KBM-7 (cell line): ENCODE data around the gene KLRC4.
"Not testable (repeated sequence)": the region's sequence is repeated elsewhere in the genome, so short reads cannot be mapped to it uniquely, and the experiment has no call there.

Source experiments
- DNase-seq: peaks from one replicate; pipeline ENCODE4 v3.0.0-alpha.2; 2015
- in situ Hi-C: fragments of 300-500 bp; cut with MboI; formaldehyde crosslinking; loops from 2 replicates; pipeline ENCODE4 v1.14.3; 2020; ENCODE audit warnings: low sequenced_read_pairs, low pct_unique_long_range_greater_than_20kb, mixed read lengths

KLRC4 gene

DNA sequence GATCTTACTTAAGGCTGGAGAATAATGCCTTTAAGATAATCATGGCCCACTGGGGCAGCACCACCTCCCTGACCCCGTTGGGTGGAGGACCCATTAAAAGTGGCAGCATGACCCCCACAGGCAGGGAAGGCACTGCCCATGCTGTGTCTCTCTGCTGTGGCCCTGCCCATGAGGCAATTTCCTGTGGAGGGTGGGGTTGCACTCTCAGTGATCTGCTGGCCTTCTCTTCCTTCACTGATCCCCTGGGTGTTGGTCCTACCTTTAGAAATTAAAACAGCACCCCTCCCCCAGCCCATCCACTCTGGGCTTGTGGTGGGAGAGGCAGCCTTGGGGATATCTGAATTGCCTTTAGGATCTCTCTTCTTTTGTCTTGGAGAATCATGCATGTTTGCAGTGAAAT lies 37.0 kb downstream of the KLRC4 start:
- in situ Hi-C loops: no loop called here
- DNase-seq: peak; percentile 30

DNA sequence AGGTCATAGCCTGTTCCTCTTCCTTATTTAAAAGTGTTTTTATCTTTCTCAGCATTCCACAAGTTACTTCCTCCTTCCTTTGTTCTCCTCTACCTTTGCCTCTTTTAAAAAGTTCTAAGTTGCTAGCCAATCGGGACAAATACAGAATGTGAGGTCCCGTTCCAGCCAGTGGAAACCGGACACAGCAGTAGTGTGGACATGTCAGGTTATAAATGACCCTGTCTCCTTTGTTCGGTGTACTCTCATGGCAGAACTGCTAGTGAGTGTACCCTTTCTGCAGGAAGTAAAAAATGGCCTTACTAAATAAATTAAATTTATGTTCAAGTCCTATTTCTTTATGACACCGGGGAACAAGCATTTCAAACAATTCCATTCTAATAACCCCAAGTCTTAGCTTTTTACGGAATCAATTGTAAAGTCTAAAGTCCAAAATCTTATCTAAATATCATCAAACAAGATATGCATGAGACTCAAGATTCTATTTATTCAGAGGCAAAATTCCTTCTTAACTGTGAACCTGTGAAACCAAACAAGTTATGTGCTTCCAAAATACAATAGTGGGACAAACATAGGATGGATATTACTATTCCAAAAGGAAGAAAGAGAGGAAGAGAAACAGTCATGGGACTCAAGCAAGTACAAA lies 37.5 kb downstream of the KLRC4 start:
- in situ Hi-C loops: not testable (repeated sequence)
- DNase-seq: peak; percentile 43

DNA sequence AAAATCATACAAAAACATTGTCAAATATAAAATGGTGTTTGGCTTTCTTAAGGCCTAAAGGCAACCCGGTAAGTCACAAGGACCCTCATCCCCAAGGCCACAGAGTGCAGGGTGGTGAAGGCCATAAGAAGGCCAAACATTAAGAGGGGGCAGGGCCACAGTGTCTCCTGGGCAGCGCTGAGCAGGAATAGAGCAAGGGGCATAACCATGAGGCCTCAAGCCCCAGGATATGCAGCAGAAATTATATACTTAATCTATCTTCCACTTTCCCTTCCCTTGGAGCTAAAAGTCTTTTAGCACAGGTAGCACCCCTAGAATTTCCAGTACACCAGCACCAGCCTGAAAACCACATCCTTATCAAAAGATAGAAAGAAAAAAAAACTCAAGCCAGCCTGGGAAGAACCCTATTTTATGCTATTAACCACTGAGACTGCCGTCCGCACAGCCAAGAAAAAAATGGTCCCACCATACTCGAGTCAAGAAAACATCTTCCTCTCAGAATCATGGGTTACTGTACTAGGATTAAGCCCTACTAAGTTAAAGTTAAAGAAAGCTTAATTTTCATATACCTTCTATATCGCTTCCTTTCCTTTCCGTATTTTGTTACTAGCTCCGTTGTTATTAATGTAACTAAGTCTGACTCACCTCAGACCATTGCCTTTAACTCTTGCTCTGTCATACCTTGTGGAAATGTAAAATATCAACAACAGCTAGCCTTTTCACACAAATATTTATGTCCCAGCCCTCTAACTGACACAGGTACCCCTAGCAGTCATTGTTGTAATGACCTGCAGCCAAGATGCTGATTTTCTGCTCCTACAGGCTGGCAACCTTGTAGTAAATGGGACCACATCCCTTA lies 39.8 kb downstream of the KLRC4 start:
- no peak for DNase-seq
- in situ Hi-C loops: no loop called here

DNA sequence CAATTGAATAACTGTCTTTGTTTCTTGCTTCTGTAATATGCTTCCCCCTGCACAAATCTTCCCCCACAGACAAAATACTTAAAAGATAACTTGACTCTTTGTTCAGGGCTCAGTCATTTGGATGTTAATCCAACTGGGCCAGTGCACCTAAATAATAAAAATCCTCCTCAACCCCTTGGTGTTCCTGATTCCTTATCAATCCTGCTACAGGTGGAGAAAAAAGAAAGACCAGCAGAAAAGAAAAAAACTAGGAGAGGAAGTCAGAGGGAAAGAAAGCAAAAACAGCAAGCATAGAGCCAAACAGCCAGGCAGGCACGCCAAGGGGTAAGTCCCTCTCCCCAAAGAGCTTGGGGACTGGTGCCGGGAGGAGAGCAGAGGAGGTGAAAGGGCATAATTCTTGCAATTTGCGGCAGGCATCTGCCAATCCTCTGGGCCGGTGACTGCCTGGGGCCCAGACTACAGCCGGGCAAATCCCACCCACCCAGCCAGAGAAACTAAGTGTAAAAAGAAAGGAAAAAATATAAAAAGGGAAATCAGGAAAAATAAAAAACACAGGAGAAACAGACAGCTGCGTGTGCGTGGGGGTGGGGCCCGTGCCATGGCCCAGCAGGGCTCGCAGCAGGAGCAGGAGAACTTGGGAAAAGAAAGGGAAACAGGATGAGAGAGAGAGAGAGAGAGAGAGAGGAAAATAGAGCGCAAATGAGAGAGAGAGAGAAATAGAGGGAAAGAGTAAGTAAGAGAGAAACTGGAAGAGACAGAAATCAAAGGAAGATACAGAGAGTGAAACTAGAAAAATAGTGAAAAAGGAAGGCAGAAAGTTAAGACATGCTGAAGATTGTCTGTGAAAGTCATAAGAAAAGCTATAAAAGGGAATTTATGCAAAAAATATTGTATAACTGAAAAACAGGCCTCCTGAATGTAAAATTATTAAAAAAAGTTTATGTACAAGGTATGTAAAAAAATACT lies 41.1 kb downstream of the KLRC4 start:
- in situ Hi-C loops: no loop called here
- DNase-seq: no peak

DNA sequence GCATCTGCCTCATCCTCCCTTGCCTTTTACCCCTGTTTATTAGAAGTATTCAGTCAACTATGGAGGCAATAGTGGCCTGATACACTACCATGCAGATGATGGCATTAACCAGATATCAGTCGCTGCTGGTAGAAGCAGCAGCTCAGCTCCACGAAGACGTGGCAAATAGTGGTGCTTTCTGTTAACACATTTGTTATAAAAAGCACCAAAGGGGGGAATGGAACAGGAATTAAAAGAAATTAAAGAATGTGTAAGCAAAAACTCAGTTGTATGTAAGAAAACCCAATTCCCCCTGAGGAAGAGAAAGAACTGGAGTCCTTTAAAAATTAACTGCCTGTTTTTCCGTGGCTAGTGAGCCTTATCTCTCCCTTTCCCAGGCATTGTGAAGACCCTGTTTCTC lies 41.8 kb downstream of the KLRC4 start:
- in situ Hi-C loops, DNase-seq: not testable (repeated sequence)

DNA sequence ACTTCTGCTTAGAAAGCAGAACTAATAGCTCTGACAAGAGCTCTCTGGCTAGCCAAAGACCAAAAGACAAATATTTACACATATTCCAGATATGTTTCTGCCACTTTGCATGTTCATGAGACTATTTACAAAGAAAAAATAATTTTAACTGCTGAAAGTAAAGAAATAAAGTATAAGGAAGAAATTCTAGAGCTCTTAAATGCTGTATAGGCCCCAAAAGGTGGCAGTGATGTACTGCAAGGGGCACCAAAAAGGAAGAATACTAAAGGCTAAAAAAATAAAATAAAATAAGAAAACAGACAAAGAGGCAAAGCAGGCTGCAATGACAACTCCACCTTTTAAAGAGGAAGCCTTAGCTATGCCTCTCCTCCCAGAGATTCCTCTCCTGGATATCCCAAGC lies 42.7 kb downstream of the KLRC4 start:
- in situ Hi-C loops: no loop called here
- DNase-seq: peak; percentile 60

DNA sequence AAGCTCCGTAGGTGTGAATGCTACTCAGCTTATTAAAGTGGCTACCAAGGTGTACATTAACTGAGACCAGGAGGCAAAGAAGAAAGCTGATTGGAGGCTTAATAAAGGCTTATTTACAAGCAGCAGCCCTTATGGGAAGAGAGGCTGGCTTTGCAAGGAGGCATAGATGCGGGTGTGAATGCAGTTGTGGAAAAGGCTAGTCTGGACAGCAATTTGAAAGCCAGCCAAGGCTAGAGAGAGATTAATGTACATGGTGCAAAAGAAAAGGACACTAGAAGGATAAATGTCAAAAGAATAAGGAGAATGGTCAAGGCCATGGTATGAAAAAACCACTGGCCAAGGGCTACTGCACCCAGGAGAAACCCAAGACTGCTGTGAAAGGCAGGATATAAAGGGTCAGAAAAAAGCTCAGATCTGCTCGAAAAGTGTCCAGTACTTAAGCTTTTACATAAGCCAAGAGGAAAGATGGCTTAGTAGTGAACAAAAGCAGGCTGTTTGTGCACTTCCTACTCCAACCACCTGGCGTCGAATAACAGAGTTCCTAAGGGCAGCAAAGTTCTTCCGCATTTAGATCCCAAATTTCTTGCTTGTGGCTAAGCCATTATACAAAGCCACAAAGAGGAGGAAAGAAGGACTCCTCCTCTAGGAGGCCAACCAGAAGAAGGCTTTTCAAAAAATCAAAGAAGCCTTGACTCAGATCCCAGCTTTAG lies 43.7 kb downstream of the KLRC4 start:
- in situ Hi-C loops: no loop called here
- peak; percentile 15 for DNase-seq

DNA sequence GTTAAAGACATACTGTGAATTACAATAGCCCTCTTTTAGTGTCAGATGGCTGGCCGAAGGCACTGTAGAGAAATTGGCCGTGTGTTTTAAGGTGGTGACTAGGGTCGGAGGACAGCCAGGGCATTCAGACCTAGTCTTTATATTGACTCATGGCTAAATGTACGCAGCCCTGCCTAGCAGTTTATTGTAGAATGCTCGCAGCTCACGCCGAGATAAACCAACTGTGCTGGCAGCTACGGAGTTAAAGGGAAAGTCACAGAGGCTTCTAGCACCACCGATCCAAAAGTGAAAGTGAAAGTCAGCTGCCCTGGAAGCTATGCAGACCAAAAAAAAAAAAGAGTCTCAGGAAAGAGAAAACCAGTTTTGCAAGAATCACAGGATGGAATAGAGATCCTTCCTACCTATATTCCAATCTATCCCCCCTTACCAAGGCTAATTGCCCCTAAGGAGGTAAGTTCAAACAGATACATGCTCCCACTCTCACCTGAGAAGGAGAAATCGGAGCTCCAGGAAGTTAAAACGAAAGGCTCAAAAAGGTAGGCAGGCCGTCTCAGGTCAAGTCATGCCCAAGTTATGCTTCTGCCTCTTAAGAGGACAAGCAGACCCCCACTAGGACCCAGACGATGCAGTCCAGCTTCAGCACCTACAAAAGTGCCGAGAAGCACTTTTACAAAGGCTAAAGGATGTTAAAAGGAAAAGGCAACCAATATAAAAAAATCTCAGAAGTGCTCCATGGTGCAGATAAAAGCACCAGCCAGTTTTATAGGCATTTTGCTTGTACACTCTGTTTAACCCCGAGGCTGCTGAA lies 44.5 kb downstream of the KLRC4 start:
- in situ Hi-C loops: no loop called here
- peak; percentile 85 for DNase-seq

DNA sequence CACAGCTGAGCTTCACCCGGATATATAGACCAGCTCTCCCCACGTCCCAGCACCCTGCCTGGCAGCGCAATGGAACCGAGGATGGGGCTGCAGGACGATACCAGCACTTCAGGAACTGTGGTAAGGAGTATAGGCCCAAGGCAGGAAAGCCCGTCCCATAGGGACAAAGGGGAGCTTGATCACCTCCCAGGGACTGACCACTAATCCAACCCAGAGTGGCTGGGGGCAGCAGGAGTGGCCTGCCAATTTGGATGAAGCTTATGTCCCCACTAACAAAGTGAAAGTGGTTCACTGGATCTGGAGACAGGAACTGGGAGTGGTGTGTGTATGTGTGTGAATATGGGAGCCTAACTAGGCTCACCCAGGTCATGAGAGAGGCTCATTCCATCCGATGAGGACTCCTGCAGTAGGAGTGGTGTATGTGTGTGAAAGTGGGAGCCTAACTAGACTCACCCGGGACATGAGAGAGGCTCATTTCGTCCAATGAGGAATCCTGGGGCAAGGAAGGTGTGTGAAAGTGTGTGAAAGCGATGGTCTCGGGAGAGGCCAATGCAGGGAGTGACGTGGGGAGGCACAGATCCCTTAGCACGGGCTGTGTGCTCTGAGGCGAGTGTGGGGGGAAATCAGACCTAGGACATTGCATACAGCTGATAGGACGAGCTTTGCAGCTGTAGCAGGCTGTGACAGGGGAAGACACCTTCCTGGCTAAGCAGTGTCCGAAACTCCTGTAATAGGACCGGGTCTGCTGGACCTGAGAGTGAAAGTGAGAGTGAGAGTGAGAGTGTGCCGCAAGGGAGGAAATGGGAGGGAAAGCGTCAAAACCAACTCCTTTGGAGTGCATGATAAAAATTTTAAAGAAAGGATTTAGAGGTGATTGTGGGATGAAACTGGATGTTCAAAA lies 45.4 kb downstream of the KLRC4 start:
- in situ Hi-C loops: no loop called here
- DNase-seq: peak; percentile 53

DNA sequence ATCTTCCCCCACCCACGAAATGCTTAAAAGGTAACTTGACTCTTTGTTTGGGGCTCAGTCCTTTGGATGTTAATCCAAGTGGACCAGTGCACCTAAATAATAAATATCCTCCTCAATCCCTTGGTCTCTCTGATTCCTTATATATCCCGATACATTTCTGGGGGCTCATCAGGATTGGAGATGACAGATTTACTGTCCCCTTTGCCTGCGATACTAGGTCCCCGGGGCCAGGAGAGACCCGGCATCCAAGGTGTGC lies 46.0 kb downstream of the KLRC4 start:
- DNase-seq: no peak
- in situ Hi-C loops: no loop called here

DNA sequence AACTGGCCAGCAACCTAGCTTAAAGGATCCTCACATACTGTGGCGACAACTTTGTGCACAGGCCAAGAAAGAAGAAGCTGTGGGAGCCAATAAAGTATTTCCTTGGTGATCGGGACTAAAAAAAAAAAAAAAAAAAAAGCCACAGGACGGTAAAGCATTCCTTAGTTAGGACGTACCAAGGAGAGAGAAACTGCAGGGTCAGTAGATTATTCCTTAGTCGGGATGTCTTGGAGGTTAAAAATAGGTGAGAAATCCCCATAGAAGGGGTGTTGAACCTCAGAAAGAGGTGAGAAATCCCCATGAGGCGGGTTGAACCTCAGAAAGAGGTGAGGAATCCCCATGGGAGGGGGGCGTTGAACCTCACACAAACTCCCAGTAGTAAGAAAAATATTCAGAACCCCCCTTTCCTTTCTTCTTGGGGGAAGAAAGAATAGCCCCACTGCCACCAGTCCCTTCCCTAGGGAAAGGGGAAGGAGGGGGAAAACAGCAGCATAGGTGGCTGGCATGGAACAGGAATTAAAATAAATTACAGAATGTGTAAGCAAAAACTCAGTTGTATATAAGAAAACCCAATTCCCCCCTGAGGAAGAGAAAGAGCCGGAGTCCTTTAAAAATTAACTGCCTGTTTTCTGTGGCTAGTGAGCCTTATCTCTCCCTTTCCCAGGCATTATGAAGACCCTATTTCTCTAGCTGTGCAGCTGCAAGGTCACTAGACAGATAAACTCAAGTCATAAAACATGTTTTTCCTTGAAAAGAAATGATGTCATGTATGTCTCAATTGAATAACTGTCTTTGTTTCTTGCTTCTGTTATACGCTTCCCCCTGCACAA lies 46.5 kb downstream of the KLRC4 start:
- in situ Hi-C loops: no loop called here
- peak; percentile 32 for DNase-seq

DNA sequence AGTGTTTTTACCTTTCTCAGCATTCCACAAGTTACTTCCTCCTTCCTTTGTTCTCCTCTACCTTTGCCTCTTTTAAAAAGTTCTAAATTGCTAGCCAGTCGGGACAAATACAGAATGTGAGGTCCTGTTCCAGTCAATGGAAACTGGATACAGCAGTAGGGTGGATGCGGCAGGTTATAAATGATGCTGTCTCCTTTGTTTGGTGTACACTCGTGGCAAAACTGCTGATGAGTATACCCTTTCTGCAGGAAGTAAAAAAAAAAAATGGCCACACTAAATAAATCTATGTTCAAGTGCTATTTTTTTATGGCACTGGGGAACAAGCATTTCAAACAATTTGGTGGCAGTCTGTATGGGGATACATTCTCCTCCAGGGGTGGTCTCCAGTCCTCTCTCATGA lies 47.2 kb downstream of the KLRC4 start:
- peak; percentile 21 for DNase-seq
- in situ Hi-C loops: no loop called here

DNA sequence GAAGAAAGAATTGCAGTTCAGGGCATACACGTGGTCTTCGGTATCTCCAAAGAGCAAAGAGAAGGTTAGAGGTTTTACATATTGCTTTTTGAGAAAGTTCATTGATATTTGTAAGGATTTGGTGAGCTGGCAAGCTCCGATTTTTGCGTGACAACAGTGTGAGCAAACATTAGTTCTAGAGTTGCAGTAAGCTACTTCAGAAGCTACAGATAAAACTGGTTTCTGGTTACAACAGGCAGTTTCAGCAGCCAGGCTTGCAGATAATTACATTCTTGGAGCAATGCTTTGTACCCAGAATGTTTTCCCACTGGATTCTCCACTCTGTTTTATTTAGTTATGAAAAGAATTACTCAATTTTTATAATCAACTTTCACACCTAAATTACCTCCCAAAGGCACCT lies 47.9 kb downstream of the KLRC4 start:
- in situ Hi-C loops: no loop called here
- no peak for DNase-seq

DNA sequence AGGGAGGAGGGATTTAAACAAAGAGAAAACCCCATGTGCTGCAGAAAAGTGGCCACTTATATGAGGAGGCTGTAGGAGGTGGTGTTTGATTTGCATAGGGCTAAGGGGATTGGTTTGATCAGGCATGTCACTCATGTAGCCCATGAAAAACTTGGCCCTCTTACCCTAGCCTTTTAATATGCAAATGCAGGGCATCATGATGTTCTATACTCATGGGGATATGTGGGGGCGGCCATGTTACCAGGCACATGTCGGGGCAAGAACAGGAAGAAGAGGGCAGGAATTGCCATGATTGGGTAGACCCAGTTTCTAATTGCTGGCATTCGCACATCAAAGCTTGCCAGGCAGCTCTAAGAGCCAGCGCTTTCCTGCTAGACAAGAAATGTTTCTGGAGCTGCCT lies 48.5 kb downstream of the KLRC4 start:
- peak; percentile 27 for DNase-seq
- in situ Hi-C loops: no loop called here

DNA sequence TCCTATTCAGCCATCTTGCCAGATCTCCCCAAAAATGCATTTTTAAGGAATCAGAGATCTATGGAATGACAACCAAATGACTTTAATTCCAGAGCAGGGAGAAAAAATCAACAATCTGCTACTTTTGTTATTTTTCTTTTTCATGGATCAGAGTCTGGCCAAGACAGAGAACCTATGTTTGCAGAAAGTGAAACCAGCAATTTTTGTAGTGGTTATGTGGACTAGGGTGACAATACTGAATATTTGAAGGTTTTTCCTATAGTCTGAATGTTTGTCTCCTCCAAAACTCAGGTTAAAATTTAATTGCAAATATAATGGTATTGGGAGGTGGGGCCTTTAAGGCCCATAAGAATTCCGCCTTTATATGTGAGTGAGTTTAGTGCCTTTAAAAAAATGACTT lies 50.6 kb downstream of the KLRC4 start:
- in situ Hi-C loops: loop anchor here (10.0 kb wide), 1 partner anchor 46 kb away; the partner anchor contains the start of gene KLRC4
- DNase-seq: no peak

DNA sequence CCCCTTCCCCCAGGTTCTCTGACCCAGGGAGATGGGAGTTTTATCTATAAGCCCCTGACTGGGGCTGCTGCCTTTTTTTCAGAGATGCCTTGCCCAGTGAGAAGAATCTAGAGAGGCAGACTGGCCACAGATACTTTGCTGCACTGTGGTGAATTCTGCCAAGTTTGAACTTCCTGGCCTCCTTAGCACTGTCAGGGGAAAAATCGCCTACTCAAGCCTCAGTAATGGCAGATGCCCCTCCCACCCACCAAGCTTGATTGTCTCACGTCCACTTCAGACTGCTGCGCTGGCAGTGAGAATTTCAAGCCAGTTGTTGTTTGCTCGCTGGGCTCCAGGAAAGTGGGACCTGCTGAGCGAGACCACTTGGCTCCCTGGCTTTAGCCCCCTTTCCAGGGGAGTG lies 51.4 kb downstream of the KLRC4 start:
- in situ Hi-C loops: loop anchor here (10.0 kb wide), 1 partner anchor 47 kb away; the partner anchor contains the start of gene KLRC4
- no peak for DNase-seq
